Astrocyte of the cerebellum (primary cell): ENCODE measurements around the gene EEFSEC.

Experiments
- DNase-seq: peaks from one replicate; pipeline ENCODE4 v3.0.0-alpha.2; 2011; ENCODE audit warnings: low read depth
- H3K4me3 ChIP-seq: 2 replicates; pipeline ENCODE4 v1.5.1; 2011; ENCODE audit warnings: mild to moderate bottlenecking, low read depth, low read length, moderate library complexity
- CTCF ChIP-seq: IDR thresholded peaks from 2 replicates; pipeline ENCODE4 v1.5.1; 2012; ENCODE audit warnings: low read length, low read depth, moderate library complexity, mild to moderate bottlenecking; ENCODE audit errors: missing control alignments
- in situ Hi-C: cut with HindIII; loops from 2 replicates; pipeline ENCODE4 v1.10.0; 2017; ENCODE audit warnings: low sequenced_read_pairs

The EEFSEC gene

DNA sequence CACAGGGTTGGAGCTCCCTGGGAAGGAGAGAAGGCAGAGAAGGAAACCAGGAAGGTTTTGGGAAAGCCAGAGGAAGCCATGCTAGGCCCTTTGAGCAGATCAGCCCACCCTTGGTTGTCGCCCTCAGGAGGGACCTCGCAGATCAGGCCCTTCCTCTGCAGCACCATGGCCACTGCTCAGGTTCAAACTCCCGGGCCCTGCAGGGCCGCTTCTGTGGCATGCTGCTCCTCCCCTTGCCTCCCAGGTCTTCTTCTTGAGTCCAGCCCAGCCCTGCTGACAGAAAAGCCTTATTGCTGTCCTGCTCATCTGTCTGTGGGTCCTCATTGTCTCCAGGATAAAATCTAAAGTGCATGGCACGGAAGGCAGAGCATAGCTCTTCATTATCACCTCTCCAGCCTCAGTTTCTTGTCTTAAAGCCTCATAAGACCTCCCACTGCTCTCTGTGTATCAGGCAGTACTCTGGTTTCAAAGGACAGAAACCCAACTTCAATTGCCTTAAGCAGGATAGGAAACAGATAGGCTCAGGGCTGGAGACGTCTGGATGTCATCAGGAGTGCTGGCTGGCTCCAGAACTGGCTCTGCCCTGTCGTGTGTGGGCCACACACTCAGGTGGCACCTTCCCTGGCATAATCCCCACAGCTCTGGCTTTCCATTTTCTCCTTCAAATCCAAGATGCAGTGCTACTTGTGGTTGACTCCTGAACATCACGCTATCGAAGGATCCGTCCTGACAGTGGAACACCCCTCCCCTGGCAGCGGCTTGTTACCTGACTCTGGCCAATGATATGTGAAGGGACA is 118.5 kb downstream of the EEFSEC start:
- H3K4me3 ChIP-seq = no peak overlapping the region
- TF ChIP-seq CTCF = no peak
- in situ Hi-C loops = no loop called here
- DNase-seq = no peak

DNA sequence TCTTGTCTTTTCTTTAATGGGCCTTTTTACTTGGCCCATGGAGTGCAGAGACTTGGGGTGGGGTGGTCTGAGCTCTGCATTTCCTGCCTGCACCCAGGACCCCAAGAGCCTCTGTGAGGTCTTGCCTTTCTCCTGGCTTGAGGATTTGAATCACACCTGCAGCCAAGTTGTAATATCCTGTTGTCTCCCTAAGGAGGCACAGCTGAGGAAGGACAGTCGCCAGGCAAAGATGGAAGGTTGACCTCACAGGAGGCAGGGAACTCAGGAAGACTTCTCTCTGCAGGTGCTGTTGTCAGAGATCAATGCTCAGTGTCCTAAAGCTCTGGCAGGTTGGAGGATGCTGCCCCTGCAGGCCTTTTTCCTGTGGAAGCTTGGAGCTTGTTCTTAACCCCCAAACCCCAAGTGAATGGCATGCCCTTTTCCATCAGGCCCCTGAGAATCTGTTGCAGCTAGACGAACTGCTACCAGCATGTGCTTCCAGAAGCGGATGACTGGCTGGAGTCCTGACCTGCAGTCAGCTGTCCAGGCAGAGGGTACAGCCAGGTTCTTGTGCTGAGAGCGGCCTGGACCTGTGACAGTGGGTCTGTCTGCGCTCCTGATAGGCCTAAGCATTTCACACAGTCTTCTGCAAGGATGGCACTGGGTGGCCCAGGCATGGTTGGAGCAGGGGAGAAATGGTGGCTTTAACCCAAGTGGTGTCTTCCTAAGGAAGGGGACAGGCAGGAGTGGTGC is 120.0 kb downstream of the EEFSEC start:
- TF ChIP-seq CTCF = no peak
- no peak for DNase-seq

DNA sequence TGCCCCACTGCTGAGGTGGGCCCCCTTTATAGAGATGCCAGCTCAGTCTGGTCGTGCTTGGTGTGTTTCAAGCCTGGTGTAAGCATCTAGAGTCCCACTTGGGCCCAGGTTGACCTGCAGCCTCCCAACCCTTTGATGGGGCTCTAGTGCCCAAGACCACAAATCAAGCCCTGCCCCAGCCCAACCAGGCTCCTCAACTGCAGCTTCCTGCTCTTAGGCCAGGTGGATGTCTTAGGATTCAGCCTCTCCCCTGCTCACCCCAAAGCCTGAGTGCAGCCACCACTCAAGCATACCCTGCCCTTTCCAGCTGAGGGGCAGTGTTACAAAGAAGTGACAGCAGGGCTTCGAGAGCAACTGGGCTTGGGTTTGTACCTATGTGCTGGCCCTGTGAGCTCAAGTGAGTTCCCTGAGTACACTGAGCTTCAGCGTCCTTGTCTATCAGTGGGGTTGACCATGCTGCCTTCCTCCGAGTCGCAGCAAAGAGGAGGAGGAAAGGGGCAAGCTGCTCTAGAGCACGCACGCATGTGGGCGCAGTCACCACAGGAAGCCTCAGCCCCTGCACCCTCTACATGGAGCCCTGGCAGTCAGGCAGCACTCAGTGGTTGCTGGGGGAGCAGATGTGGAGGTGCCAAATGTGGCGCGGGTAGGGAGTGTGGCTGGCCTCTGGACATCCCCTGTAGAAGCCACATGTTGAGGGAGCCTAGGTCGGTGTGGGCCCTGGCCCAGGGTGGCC is 120.7 kb downstream of the EEFSEC start:
- H3K4me3 ChIP-seq = no peak overlapping the region
- in situ Hi-C loops = no loop called here
- DNase-seq = no peak
- no peak for TF ChIP-seq CTCF

More for the DNA sequence above, 120.0 kb downstream of the EEFSEC start:
- no peak overlapping the region for H3K4me3 ChIP-seq
- in situ Hi-C loops = no loop called here

GRCh38 chr3:128274837-128275236 is 121.6 kb downstream of the EEFSEC start:
- no peak overlapping the region for H3K4me3 ChIP-seq
- DNase-seq = peak; percentile 94
- in situ Hi-C loops = no loop called here
- peak; percentile 39 for TF ChIP-seq CTCF

GRCh38 chr3:128275316-128276145 is 122.2 kb downstream of the EEFSEC start:
- DNase-seq = no peak
- TF ChIP-seq CTCF = no peak
- no peak overlapping the region for H3K4me3 ChIP-seq
- in situ Hi-C loops = no loop called here

GRCh38 chr3:128276146-128276435 is 122.8 kb downstream of the EEFSEC start:
- no peak overlapping the region for H3K4me3 ChIP-seq
- DNase-seq = no peak
- in situ Hi-C loops = no loop called here
- TF ChIP-seq CTCF = no peak
